Transverse colon (tissue), 4 donors: ENCODE results near the gene OR9A4.

ENCODE experiments used
- CTCF ChIP-seq, 5 experiments: fragments of 200-600 bp in 3 of 5; fragments of 450-650 bp in 2 of 5; sonication (generic) in 3 of 5; IDR thresholded peaks; 1 replicate in 2 of 5; 2 replicates in 3 of 5; pipeline ENCODE4 v1.5.1; 2016 to 2017; ENCODE audit warnings: antibody characterized with exemption in 5 of 5, inconsistent platforms in 3 of 5, mild to moderate bottlenecking in 2 of 5, moderate library complexity in 1 of 5
- EP300 ChIP-seq: sonication (generic); formaldehyde crosslinking; IDR thresholded peaks from one replicate; pipeline ENCODE4 v1.6.1; 2017; ENCODE audit warnings: antibody characterized with exemption, low read depth
- POLR2A ChIP-seq: fragments of 450-650 bp; IDR thresholded peaks from one replicate; pipeline ENCODE4 v1.6.1; 2016; ENCODE audit warnings: antibody characterized with exemption, mild to moderate bottlenecking, moderate library complexity
- POLR2AphosphoS5 ChIP-seq, 3 donors: sonication (generic); formaldehyde crosslinking; IDR thresholded peaks; one replicate each; pipeline ENCODE4 v1.6.1; 2016; ENCODE audit warnings: antibody characterized with exemption in 3 of 3

- TF ChIP-seq POLR2A (no peak), CTCF (IDR thresholded peaks at IDR 0.05) (no peak), POLR2AphosphoS5 (IDR thresholded peaks at IDR 0.05) (no peak), EP300 (no peak)
Observed at GRCh38 chr7:141884539-141885225, 31.5 kb upstream of the OR9A4 start.
